ENCODE results near the gene SH3D19.

DNA sequence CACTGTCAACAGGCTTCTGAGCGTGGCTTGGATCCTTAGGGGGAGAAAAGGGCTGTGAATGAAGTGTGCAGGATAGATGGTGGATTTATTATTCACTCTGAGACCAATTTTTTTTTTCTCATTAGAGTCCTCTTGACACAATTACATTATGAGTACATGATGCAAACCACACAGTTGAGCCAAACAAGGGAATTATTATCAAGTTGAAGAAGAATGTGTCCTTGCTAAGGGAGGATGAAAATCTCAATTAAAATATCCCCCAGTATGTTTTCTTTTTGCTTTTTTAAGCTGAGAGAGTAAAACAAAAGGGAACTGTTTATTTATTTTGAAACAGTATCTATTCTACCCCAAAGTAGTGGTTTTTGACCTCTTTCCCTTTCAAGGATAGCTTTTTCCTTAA, 185.6 kb downstream of the SH3D19 start:
- no peak for TF ChIP-seq POLR2A (IDR thresholded peaks at IDR 0.05)
- TF ChIP-seq, protein P1, sequence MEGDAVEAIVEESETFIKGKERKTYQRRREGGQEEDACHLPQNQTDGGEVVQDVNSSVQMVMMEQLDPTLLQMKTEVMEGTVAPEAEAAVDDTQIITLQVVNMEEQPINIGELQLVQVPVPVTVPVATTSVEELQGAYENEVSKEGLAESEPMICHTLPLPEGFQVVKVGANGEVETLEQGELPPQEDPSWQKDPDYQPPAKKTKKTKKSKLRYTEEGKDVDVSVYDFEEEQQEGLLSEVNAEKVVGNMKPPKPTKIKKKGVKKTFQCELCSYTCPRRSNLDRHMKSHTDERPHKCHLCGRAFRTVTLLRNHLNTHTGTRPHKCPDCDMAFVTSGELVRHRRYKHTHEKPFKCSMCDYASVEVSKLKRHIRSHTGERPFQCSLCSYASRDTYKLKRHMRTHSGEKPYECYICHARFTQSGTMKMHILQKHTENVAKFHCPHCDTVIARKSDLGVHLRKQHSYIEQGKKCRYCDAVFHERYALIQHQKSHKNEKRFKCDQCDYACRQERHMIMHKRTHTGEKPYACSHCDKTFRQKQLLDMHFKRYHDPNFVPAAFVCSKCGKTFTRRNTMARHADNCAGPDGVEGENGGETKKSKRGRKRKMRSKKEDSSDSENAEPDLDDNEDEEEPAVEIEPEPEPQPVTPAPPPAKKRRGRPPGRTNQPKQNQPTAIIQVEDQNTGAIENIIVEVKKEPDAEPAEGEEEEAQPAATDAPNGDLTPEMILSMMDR (IDR thresholded peaks at IDR 0.05), result no peak

Measured in Peyer's patch (tissue), 4 donors.